HEK293T (cell line): ENCODE results near the gene AOPEP.

Source experiments
- CTCF ChIA-PET: fragments of 350-600 bp; formaldehyde crosslinking; extraction: SDS; loops from one replicate; lab custom pipeline; 2021; ENCODE audit warnings: antibody characterized with exemption, inconsistent platforms; lab: Yijun Ruan, JAX
- POLR2A ChIA-PET: fragments of 350-600 bp; formaldehyde crosslinking; extraction: SDS; loops from one replicate; lab custom pipeline; 2020; ENCODE audit warnings: antibody characterized with exemption, inconsistent platforms; lab: Yijun Ruan, JAX
- DNase-seq: peaks from one replicate; pipeline ENCODE4 v3.0.0; 2012; ENCODE audit warnings: mixed read lengths; ENCODE audit errors: extremely low spot score
- ARNT ChIP-seq: fragments of 450-650 bp; IDR thresholded peaks from 2 replicates; pipeline ENCODE4 v1.6.1; 2017; ENCODE audit warnings: mild to moderate bottlenecking
- BHLHE40 ChIP-seq: fragments of 450-650 bp; IDR thresholded peaks from 2 replicates; pipeline ENCODE4 v1.6.1; 2016; ENCODE audit warnings: mild to moderate bottlenecking, moderate library complexity, borderline replicate concordance
- CTBP1 ChIP-seq: fragments of 450-650 bp; IDR thresholded peaks from 2 replicates; pipeline ENCODE4 v1.6.1; 2016; ENCODE audit warnings: borderline replicate concordance
- ELF4 ChIP-seq: fragments of 450-650 bp; IDR thresholded peaks from 2 replicates; pipeline ENCODE4 v1.6.1; 2017; ENCODE audit warnings: antibody characterized with exemption
- FOXA1 ChIP-seq: fragments of 450-650 bp; IDR thresholded peaks from 2 replicates; pipeline ENCODE4 v1.6.1; 2016; ENCODE audit warnings: mild to moderate bottlenecking
- FOXK2 ChIP-seq: fragments of 450-650 bp; IDR thresholded peaks from 2 replicates; pipeline ENCODE4 v1.6.1; 2016; ENCODE audit warnings: mild to moderate bottlenecking
- FOXM1 ChIP-seq: fragments of 450-650 bp; IDR thresholded peaks from 2 replicates; pipeline ENCODE4 v1.6.1; 2017; ENCODE audit warnings: mild to moderate bottlenecking, borderline replicate concordance
- HDGF ChIP-seq: fragments of 450-650 bp; IDR thresholded peaks from 2 replicates; pipeline ENCODE4 v1.6.1; 2017; ENCODE audit warnings: antibody characterized with exemption, borderline replicate concordance
- L3MBTL2 ChIP-seq: fragments of 450-650 bp; conservative IDR thresholded peaks from 2 replicates; pipeline ENCODE4 v1.6.1; 2016; ENCODE audit warnings: mild to moderate bottlenecking
- LEF1 ChIP-seq: fragments of 450-650 bp; IDR thresholded peaks from 2 replicates; pipeline ENCODE4 v1.6.1; 2017; ENCODE audit warnings: mild to moderate bottlenecking, borderline replicate concordance
- NFRKB ChIP-seq: fragments of 450-650 bp; IDR thresholded peaks from 2 replicates; pipeline ENCODE4 v1.6.1; 2016; ENCODE audit warnings: mild to moderate bottlenecking, moderate library complexity
- SP1 ChIP-seq: fragments of 450-650 bp; IDR thresholded peaks from 2 replicates; pipeline ENCODE4 v1.6.1; 2017
- SUZ12 ChIP-seq: fragments of 450-650 bp; IDR thresholded peaks from 2 replicates; pipeline ENCODE4 v1.6.1; 2016; ENCODE audit warnings: mild to moderate bottlenecking
- TARDBP ChIP-seq: fragments of 450-650 bp; IDR thresholded peaks from 2 replicates; pipeline ENCODE4 v1.6.1; 2016
- ZNF384 ChIP-seq: fragments of 450-650 bp; IDR thresholded peaks from 2 replicates; pipeline ENCODE4 v1.6.1; 2016
- TF ChIP-seq, protein P1 (sequence below): fragments of 450-650 bp; IDR thresholded peaks from 2 replicates; pipeline ENCODE4 v1.6.1; 2016

AOPEP gene

DNA sequence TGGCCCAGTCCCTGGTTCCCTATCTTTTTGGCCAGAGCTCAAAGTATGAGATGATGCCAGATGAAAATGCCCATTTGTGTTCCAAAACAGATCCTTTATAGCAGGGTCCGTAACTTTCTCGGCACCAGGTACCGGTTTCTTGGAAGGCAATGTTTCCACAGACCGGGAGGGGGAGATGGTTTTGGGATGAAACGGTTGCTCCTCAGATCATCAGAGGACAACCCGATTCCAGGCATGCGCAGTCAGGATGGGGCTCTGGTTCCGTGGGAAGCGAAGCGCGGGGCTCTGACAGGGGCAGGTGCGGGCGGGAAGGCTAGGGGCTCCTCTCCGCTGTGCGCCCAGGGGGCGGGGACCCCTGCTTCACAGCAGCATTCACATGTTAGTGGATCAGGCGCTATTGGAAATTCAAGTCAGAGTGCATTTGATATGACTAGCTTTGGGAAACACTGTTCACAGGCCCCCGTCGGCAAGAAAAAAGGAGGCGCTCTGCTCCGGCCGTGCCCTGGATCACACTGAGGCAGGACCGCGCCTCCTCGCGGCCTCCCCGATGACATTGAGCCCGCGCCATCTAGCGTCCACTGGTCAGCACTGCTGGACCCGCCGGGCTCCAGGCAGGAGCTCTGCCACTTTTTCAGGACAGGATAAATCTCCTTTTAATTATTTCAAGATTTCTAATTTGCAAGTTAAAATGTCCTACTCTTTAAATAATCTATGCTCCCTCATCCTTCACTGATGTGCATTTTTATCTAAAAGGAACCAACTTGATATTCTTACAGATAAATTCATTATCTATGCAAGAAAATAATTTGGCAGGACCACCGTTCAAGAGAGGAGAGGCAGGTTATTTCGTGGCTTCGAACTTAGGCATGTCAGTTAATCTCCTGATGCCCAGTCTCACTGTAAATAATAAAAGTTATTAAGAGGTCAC is 401.0 kb downstream of the AOPEP start:
- TF ChIP-seq NFRKB: no peak
- no peak for TF ChIP-seq L3MBTL2
- TF ChIP-seq TARDBP: no peak
- no peak for TF ChIP-seq SP1
- no peak for TF ChIP-seq HDGF
- no peak for TF ChIP-seq CTBP1
- no peak for TF ChIP-seq FOXA1
- no peak for TF ChIP-seq ZNF384
- TF ChIP-seq SUZ12: no peak
- no peak for TF ChIP-seq FOXM1
- TF ChIP-seq ELF4: no peak
- no peak for TF ChIP-seq LEF1
- TF ChIP-seq ARNT: no peak
- no peak for TF ChIP-seq FOXK2
- TF ChIP-seq BHLHE40: no peak
- TF ChIP-seq, protein P1, sequence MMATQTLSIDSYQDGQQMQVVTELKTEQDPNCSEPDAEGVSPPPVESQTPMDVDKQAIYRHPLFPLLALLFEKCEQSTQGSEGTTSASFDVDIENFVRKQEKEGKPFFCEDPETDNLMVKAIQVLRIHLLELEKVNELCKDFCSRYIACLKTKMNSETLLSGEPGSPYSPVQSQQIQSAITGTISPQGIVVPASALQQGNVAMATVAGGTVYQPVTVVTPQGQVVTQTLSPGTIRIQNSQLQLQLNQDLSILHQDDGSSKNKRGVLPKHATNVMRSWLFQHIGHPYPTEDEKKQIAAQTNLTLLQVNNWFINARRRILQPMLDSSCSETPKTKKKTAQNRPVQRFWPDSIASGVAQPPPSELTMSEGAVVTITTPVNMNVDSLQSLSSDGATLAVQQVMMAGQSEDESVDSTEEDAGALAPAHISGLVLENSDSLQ: no peak
- DNase-seq: peak; percentile 82
- ChIA-PET POLR2A (no interaction called here), CTCF (interaction anchor here (0.5 to 2.5 kb wide), 25 partner anchors 10 to 560 kb away, joined by 3 to 10 read pairs (median 4); no protein-coding TSS in a partner anchor)

DNA sequence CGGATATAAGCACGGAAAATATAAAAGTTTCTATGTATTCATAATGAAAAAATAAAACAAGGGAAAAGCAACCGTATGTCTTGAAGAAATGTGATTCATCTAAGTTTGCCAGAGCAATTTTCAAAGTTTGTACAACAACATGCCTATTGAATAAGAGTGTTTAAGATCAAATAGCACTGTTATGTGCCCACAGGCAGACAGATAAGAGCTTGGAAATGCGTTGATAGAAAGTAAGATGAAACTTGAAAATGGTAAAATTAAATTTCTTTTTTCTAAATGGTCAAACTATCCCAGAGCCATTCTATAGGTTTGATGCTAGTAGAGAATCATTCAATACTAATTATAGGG is 401.7 kb downstream of the AOPEP start:
- CTCF ChIA-PET: interaction anchor here (0.5 to 1.8 kb wide), 21 partner anchors 10 to 560 kb away, joined by 3 to 10 read pairs (median 4); no protein-coding TSS in a partner anchor
- TF ChIP-seq FOXK2: no peak
- TF ChIP-seq ARNT: no peak
- TF ChIP-seq ELF4: no peak
- TF ChIP-seq FOXM1: no peak
- no peak for TF ChIP-seq SP1
- TF ChIP-seq TARDBP: no peak
- no peak for TF ChIP-seq SUZ12
- TF ChIP-seq HDGF: no peak
- TF ChIP-seq, protein P1: no peak
- TF ChIP-seq FOXA1: no peak
- no peak for TF ChIP-seq ZNF384
- TF ChIP-seq CTBP1: no peak
- no peak for TF ChIP-seq L3MBTL2
- no peak for TF ChIP-seq BHLHE40
- TF ChIP-seq NFRKB: no peak
- no peak for TF ChIP-seq LEF1
- POLR2A ChIA-PET: no interaction called here
- DNase-seq: no peak

DNA sequence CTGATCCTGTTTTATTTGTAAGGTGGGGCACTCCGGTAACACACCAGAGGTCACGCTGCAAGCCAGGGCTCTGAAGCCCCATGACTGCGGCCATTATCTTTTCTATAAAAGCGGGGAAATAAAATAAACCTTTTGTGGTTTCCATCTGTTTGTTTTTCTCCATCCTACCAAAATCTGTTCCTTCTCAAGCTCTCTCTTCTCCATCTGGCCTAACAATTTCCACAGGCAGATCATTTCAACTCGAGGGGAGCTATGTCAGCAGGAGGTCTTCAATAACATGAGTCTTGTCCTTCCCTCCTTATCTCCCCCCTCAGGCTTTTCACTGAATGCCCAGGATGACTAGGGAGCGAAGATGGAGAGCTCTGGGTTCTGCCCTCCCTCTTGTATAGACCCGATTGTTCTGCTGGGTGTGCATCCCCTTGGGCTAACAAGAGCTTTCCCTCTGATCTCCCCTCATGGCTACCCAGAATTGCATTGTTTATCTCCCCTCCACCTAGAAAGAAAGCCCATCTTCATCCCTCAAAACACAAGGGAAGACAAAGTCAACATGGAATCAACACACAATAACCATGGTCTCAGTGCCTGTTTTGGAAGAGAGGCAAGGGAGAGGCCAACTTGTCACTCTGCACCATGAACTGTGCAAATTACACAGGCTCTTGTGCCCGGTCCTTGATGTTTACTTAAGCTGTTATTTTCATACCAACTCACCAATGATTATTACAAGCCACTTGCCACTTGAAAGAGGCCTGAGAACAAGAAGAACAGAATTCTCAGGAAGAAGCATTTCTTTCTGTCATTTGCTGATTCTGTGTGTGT is 403.2 kb downstream of the AOPEP start:
- ChIA-PET CTCF (no interaction called here), POLR2A (no interaction called here)
- TF ChIP-seq FOXM1 (no peak), TARDBP (no peak), BHLHE40 (no peak), FOXK2 (no peak), ZNF384 (no peak), LEF1 (no peak), SP1 (no peak), SUZ12 (no peak), L3MBTL2 (no peak), HDGF (no peak)
- TF ChIP-seq, protein P1: no peak
- DNase-seq: no peak

DNA sequence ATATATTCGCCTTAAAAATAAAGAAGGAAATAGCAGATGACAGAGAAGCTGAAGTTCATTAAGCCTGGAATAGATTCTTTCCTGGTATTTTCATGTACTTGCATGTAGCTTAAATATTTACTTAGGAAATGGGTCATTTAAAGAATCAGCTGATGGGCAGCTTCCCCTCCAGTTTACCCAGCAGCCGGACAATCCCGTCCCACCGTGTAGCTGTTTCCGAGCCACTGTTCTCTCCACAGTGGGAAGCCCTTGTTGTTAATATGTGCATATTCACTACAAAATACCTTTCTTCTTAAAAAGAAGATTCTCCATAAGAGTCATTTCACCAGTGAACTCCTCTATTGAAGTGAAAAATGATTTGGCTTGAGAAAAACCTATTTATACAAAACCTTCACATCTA is 404.0 kb downstream of the AOPEP start:
- ChIA-PET CTCF (interaction anchor here (0.9 to 1.7 kb wide), 6 partner anchors 8 to 450 kb away, joined by 3 to 11 read pairs (median 6); no protein-coding TSS in a partner anchor), POLR2A (no interaction called here)
- TF ChIP-seq SP1: no peak
- no peak for TF ChIP-seq TARDBP
- TF ChIP-seq, protein P1: no peak
- TF ChIP-seq HDGF: no peak
- no peak for TF ChIP-seq L3MBTL2
- TF ChIP-seq FOXK2: no peak
- TF ChIP-seq BHLHE40: no peak
- no peak for DNase-seq
